SU-DHL-6 (cell line): ENCODE measurements around the gene GATAD2B.

Source experiments
- CTCF ChIP-seq: fragments of 200-600 bp; sonication (generic); IDR thresholded peaks from one replicate; pipeline ENCODE4 v1.5.1; 2017; ENCODE audit warnings: antibody characterized with exemption, mild to moderate bottlenecking, low read length, moderate library complexity; ENCODE audit not compliant: insufficient read depth, poor library complexity, severe bottlenecking
- EZH2phosphoT487 ChIP-seq: fragments of 200-600 bp; sonication (generic), shearing (Covaris generic); conservative IDR thresholded peaks from 2 replicates; pipeline ENCODE4 v1.6.1; 2018; ENCODE audit warnings: mild to moderate bottlenecking, antibody characterized with exemption, low read length, moderate library complexity, mixed read lengths

GRCh38 chr1:153939476-153939875 lies 16.7 kb upstream of the GATAD2B start:
- TF ChIP-seq CTCF (no peak), EZH2phosphoT487 (no peak)
